Measurements from ENCODE around the gene SH3PXD2A. TPM values are rescaled to one million over a fixed set of nuclear protein-coding genes. Genes with fewer than 3 reads are reported as not detected.

The SH3PXD2A gene
- total RNA-seq, 1 experiment from 2014 or later: 4.5 TPM

- H2BK15ac ChIP-seq (ENCODE audit: low read depth, low read length): no peak overlapping the region
Measured at GRCh38 chr10:103869336-103869735, 14.0 kb upstream of the SH3PXD2A start.

More at GRCh38 chr10:103869336-103869735, 14.0 kb upstream of the SH3PXD2A start:
- Histone ChIP-seq H2AFZ (ENCODE audit: low read length) (no peak overlapping the region), H4K20me1 (ENCODE audit: control insufficient read depth, insufficient read depth, insufficient read length) (no peaks in the 10 kb centered on the region), H3K23ac (ENCODE audit: insufficient read length, low read depth, low read length) (no peak overlapping the region), H2BK20ac (ENCODE audit: low read depth, low read length, poor library complexity, severe bottlenecking) (no peak overlapping the region), H3K56ac (ENCODE audit: insufficient read length, low read depth, low read length) (no peak overlapping the region), H3K27ac (ENCODE audit: insufficient read length, low read depth, low read length) (no peak overlapping the region), H4K91ac (ENCODE audit: insufficient read length, low read depth, low read length) (no peak overlapping the region), H2BK5ac (ENCODE audit: insufficient read length, low read length) (no peak overlapping the region), H3K14ac (ENCODE audit: insufficient read depth, low read length) (no peak overlapping the region), H3K79me1 (ENCODE audit: insufficient read depth, low read depth, low read length, poor library complexity, severe bottlenecking) (no peaks in the 10 kb centered on the region), H2BK120ac (ENCODE audit: low read depth, low read length, poor library complexity, severe bottlenecking) (no peak overlapping the region), H4K8ac (replicated peaks; ENCODE audit: insufficient read length, low read depth, low read length) (no peak overlapping the region), H3K27me3 (ENCODE audit: insufficient read depth, low read length) (no peaks in the 10 kb centered on the region), H3K23me2 (ENCODE audit: insufficient read length, low read depth, low read length, poor library complexity, severe bottlenecking) (no peaks in the 10 kb centered on the region), H3T11ph (ENCODE audit: low read length) (no peak overlapping the region), H3K4me2 (ENCODE audit: insufficient read depth, insufficient read length, low read length) (no peak overlapping the region), H4K5ac (ENCODE audit: insufficient read length, low read depth, low read length) (no peak overlapping the region), H3K9me3 (ENCODE audit: control insufficient read depth, low read depth, low read length) (no peaks in the 10 kb centered on the region), H3K79me2 (ENCODE audit: insufficient read depth, low read length) (no peaks in the 10 kb centered on the region), H3K4ac (ENCODE audit: low read depth, low read length) (no peak overlapping the region), H3K4me1 (ENCODE audit: insufficient read depth, low read length) (0 out of 2 replicates have a peak, but pooled peaks cover 2% of the 10 kb centered on the region), H3K9ac (ENCODE audit: extremely low read depth, insufficient read length, low read length) (no peak overlapping the region), H2AK5ac (ENCODE audit: insufficient read length, low read length) (no peak overlapping the region), H2BK12ac (ENCODE audit: insufficient read length, low read depth, low read length) (no peak overlapping the region), H3K18ac (ENCODE audit: insufficient read length, low read depth, low read length) (no peak overlapping the region)
- peaks cover 12% of the 10 kb centered on the region in 2 experiments for H3K9me3 Mint-ChIP-seq
- TF ChIP-seq CTCF (conservative IDR thresholded peaks at IDR 0.05): no peak
- no peak overlapping the region for H3K4me3 Mint-ChIP-seq
- no peak overlapping the region; a peak in 1 of 7 replicates for H3K27ac Mint-ChIP-seq
- peaks cover 1 to 10% (median 7%) of the 10 kb centered on the region in 3 experiments; a peak in 4 of 7 replicates for H3K36me3 Mint-ChIP-seq (ENCODE audit: insufficient read depth in 1 of 3, low read depth in 3 of 3)
- no CpG with 5 or more reads among the region's 4 CpGs for WGBS (ENCODE audit: extremely low coverage, insufficient read length, low lambda C conversion rate)
- H3K4me1 Mint-ChIP-seq: peaks cover 13 to 18% of the 10 kb centered on the region in 2 experiments
- no peak for DNase-seq
- H3K27me3 Mint-ChIP-seq (ENCODE audit: low read depth): peaks cover 5% of the 10 kb centered on the region; the same call in 1 of the 2 replicates

All from H9 (cell line).